ENCODE data around the gene TNNI3. TPM values are rescaled to one million over a fixed set of nuclear protein-coding genes. Genes with fewer than 3 reads are reported as not detected.

Gene TNNI3
- total and polyA plus RNA-seq, 9 of the 15 experiments (the other 6 are each of a cell fraction or from before 2014, with no cell fraction given), result 4.7 to 158 (median 42.0) TPM

GRCh38 chr19:55175117-55175867 lies 17.8 kb upstream of the TNNI3 start (continued):
- no peak for TF ChIP-seq FUS (optimal IDR thresholded peaks at IDR 0.05; ENCODE audit: low read depth, low read length)
- TF ChIP-seq NRF1 (conservative IDR thresholded peaks at IDR 0.05 in 1 of 2, IDR thresholded peaks at IDR 0.05 in 1 of 2), result peak; percentile 95 to 96
- TF ChIP-seq PCBP1 (IDR thresholded peaks at IDR 0.05; ENCODE audit: low read depth, low read length, poor library complexity, severe bottlenecking), result no peak
- peak; percentile 59; the same call in 1 of the 2 replicates for TF ChIP-seq ZBTB17 (CRISPR knock-in tag; IDR thresholded peaks at IDR 0.05)
- 0 out of 2 replicates have a peak, but pooled peaks have one; percentile 6 for TF ChIP-seq SOX6 (IDR thresholded peaks at IDR 0.05)
- peak; percentile 68; the same call in 1 of the 2 replicates for TF ChIP-seq TAF7 (tag; IDR thresholded peaks at IDR 0.05)
- peak; percentile 80; the same call in 1 of the 2 replicates for TF ChIP-seq RB1 (IDR thresholded peaks at IDR 0.05; ENCODE audit: low read depth)
- no peak for TF ChIP-seq ILK (tag; IDR thresholded peaks at IDR 0.05; ENCODE audit: borderline replicate concordance, low read depth)
- TF ChIP-seq RNF2 (IDR thresholded peaks at IDR 0.05), result no peak; the same call in 1 of the 2 replicates
- TF ChIP-seq, protein P1, sequence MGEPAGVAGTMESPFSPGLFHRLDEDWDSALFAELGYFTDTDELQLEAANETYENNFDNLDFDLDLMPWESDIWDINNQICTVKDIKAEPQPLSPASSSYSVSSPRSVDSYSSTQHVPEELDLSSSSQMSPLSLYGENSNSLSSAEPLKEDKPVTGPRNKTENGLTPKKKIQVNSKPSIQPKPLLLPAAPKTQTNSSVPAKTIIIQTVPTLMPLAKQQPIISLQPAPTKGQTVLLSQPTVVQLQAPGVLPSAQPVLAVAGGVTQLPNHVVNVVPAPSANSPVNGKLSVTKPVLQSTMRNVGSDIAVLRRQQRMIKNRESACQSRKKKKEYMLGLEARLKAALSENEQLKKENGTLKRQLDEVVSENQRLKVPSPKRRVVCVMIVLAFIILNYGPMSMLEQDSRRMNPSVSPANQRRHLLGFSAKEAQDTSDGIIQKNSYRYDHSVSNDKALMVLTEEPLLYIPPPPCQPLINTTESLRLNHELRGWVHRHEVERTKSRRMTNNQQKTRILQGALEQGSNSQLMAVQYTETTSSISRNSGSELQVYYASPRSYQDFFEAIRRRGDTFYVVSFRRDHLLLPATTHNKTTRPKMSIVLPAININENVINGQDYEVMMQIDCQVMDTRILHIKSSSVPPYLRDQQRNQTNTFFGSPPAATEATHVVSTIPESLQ (CRISPR knock-in tag; IDR thresholded peaks at IDR 0.05), result 0 out of 2 replicates have a peak, but pooled peaks have one; percentile 39
- no peak for TF ChIP-seq SMAD2 (IDR thresholded peaks at IDR 0.05; ENCODE audit: low read depth, low read length)
- TF ChIP-seq SPI1 (IDR thresholded peaks at IDR 0.05; ENCODE audit: borderline replicate concordance, low read depth, low read length), result peak; percentile 56; the same call in 1 of the 2 replicates
- peak; percentile 92 for TF ChIP-seq FOXP1 (CRISPR knock-in tag; IDR thresholded peaks at IDR 0.05)
- TF ChIP-seq PHF8 (IDR thresholded peaks at IDR 0.05; ENCODE audit: borderline replicate concordance, low read length), result peak; percentile 94
- TF ChIP-seq MYC (IDR thresholded peaks at IDR 0.05; ENCODE audit: low read depth, low read length), result peak; percentile 51; the same call in 1 of the 2 replicates
- no peak for TF ChIP-seq MYC (CRISPR knock-in tag; IDR thresholded peaks at IDR 0.05; ENCODE audit: borderline replicate concordance, low read depth)
- TF ChIP-seq, protein P2, sequence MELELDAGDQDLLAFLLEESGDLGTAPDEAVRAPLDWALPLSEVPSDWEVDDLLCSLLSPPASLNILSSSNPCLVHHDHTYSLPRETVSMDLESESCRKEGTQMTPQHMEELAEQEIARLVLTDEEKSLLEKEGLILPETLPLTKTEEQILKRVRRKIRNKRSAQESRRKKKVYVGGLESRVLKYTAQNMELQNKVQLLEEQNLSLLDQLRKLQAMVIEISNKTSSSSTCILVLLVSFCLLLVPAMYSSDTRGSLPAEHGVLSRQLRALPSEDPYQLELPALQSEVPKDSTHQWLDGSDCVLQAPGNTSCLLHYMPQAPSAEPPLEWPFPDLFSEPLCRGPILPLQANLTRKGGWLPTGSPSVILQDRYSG (tag; conservative IDR thresholded peaks at IDR 0.05; ENCODE audit: low read depth), result 0 out of 2 replicates have a peak, but pooled peaks have one; percentile 26
- no peak for TF ChIP-seq ZC3H4 (CRISPR knock-in tag; IDR thresholded peaks at IDR 0.05; ENCODE audit: borderline replicate concordance)
- TF ChIP-seq MTA3 (IDR thresholded peaks at IDR 0.05; ENCODE audit: borderline replicate concordance), result peak; percentile 51; the same call in 1 of the 2 replicates
- TF ChIP-seq TRIM28 (IDR thresholded peaks at IDR 0.05), result peak; percentile 58; the same call in 1 of the 2 replicates
- no peak; a peak in 1 of 4 replicates for TF ChIP-seq MNT (conservative IDR thresholded peaks at IDR 0.05)
- no peak for TF ChIP-seq BRD4 (IDR thresholded peaks at IDR 0.05)
- peak; percentile 95 for TF ChIP-seq L3MBTL2 (IDR thresholded peaks at IDR 0.05)
- TF ChIP-seq POLR2AphosphoS5 (IDR thresholded peaks at IDR 0.05; ENCODE audit: control insufficient read depth, insufficient read depth, low read depth, low read length), result peak; percentile 52; the same call in 1 of the 2 replicates
- TF ChIP-seq SIRT6 (IDR thresholded peaks at IDR 0.05; ENCODE audit: low read depth, low read length), result no peak
